Mesodermal cell (in vitro differentiated cells): ENCODE results near the gene FOXP1.

Experiments
- H3K27ac ChIP-seq: 2 replicates; pipeline ENCODE4 v1.7.0; 2013; ENCODE audit warnings: mild to moderate bottlenecking, low read depth, low read length, moderate library complexity; ENCODE audit not compliant: severe bottlenecking
- H3K36me3 ChIP-seq: 2 replicates; pipeline ENCODE4 v1.7.1; 2013; ENCODE audit warnings: mild to moderate bottlenecking, low read length, moderate library complexity; ENCODE audit not compliant: control insufficient read depth, insufficient read depth
- H3K4me1 ChIP-seq: one replicate; pipeline ENCODE4 v1.7.1; 2013; ENCODE audit warnings: mild to moderate bottlenecking, low read length; ENCODE audit not compliant: insufficient read depth, control insufficient read depth, poor library complexity, severe bottlenecking
- H3K4me3 ChIP-seq: 2 replicates; pipeline ENCODE4 v1.7.0; 2013; ENCODE audit warnings: low read length, control low read depth, mild to moderate bottlenecking; ENCODE audit not compliant: insufficient read depth, poor library complexity, severe bottlenecking; ENCODE audit errors: extremely low read depth
- H3K9me3 ChIP-seq: 2 replicates; pipeline ENCODE4 v1.7.1; 2013; ENCODE audit warnings: mild to moderate bottlenecking, low read length, moderate library complexity; ENCODE audit not compliant: control insufficient read depth
- WGBS, 2 experiments: methylation state at CpG; one replicate each; pipeline ENCODE4 v1.1.5; 2013; ENCODE audit warnings: missing lambda C conversion rate in 2 of 2; ENCODE audit not compliant: insufficient coverage in 2 of 2; 5-methylcytosine and 5-hydroxymethylcytosine counted together

The FOXP1 gene

DNA sequence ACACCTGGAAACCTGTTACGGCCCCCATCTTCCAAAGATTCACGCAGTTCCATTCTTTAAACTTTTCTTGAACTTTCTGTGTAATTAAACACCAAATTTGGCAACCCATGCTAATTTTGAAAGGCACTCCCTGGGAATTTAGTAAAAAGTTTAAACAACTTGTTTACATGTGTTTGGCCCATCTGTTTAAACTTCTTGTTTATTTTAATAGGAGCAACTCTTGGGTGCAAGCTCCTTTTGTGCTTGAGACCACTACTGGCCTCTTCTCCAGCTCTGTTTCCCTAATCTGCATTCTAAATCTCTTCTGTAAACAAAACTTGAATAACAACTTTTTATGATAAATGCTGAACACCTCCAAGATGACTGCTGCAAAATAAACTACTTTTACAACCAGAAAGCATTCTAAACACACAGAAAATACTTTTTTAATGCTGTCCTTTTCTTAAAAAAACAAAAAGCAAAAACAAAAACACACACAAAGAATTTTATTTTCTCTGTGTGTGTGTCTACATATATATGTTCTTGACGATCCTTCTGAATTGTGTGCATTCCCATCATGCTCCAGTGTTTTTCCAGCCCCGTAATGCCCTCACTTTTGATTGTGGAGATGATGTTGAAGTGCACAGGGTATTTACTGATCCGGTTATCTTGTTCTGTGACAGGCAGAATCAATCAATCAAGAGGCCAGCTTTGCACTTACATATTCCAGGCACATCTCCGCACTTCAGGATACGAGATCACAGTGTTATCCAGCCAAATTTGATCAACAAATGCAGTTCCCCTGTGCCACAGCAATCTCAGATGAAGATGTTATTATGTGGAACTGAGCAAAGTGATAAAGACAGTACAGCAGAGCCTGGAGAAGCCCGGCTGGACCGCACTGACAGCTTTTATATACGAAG is 416.9 kb downstream of the FOXP1 start:
- Histone ChIP-seq H3K9me3 (no peaks in the 10 kb centered on the region), H3K27ac (no peak overlapping the region), H3K36me3 (no peaks in the 10 kb centered on the region), H3K4me1 (peaks cover 12% of the 10 kb centered on the region), H3K4me3 (no peak overlapping the region)
- WGBS, 2 experiments = 95 to 100% methylated on average over 4 to 8 of the region's 10 CpGs

DNA sequence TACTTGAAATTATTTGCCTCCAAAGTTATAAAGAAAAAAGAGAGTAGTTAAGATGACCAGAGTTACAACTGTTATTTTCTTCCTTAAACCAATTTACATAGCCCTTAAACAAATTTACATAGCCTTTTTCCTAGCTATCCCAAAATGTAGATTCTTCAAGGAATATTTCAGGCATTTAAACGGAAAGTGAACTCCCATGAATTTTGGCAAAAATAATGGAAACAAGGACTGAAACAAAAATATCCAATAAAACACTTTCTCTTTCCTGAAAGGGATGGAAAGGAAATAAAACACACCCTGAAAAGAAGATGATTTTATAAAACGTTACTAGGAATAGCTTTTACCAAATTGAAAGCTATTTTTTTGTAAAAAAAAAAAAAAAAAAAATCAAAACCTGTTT is 418.6 kb downstream of the FOXP1 start:
- whole genome bisulfite sequencing, 2 experiments = no CpG with 5 or more reads among the region's 2 CpGs
- no peaks in the 10 kb centered on the region for H3K36me3 ChIP-seq
- H3K27ac ChIP-seq = no peak overlapping the region
- no peaks in the 10 kb centered on the region for H3K9me3 ChIP-seq
- H3K4me3 ChIP-seq = no peak overlapping the region
- peaks cover 12% of the 10 kb centered on the region for H3K4me1 ChIP-seq

GRCh38 chr3:71163198-71163918 is 420.2 kb downstream of the FOXP1 start:
- 90 to 100% methylated on average over 4 to 6 of the region's 7 CpGs for WGBS, 2 experiments
- H3K9me3 ChIP-seq = no peaks in the 10 kb centered on the region
- H3K36me3 ChIP-seq = no peaks in the 10 kb centered on the region
- peaks cover under 1% of the 10 kb centered on the region for H3K4me1 ChIP-seq
- H3K4me3 ChIP-seq = no peak overlapping the region
- no peak overlapping the region for H3K27ac ChIP-seq

GRCh38 chr3:71162221-71162620 is 421.3 kb downstream of the FOXP1 start:
- Histone ChIP-seq H3K9me3 (no peaks in the 10 kb centered on the region), H3K36me3 (no peaks in the 10 kb centered on the region), H3K4me3 (no peak overlapping the region), H3K27ac (no peak overlapping the region), H3K4me1 (no peaks in the 10 kb centered on the region)
- 100% methylated on average over 1 of the region's 1 CpG for WGBS, 2 experiments

DNA sequence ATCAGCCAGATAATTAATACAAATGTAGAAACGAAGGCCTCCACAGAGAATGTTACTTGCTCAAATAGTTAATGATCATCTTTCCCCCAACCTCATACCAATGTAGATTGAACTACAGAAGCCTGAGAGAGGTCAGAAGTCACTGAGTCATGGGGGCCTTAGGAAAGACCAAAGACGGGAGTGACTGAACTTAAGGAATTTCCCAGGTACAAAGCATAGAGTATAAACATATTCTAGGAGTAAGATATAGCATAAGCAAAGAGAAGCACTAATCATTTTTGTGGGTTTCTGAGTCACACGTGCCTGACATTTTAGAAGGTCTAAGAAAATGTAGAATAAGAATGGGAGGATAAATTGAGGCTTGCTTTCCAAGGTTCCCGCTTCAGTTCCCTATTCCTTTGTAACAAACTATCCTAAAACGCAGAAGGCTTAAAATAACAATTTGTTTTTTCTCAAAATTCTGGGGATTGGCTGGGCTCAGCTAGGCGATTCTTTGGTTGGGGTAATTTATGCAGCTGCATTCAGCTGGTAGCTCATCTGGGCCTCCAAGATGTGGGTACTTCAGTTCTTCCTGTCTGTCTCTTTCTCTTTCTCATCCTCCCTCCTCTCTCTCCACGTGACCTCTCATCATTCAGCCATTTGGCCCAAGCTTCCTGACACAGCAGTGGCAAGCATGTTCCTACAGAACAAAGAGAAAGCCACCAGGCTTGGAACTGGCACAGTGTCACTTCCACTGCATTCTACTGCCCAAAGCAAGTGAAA is 422.6 kb downstream of the FOXP1 start:
- Histone ChIP-seq H3K36me3 (no peaks in the 10 kb centered on the region), H3K9me3 (no peaks in the 10 kb centered on the region), H3K4me3 (no peak overlapping the region), H3K27ac (no peak overlapping the region), H3K4me1 (no peaks in the 10 kb centered on the region)
- WGBS, 2 experiments = 100% methylated on average over 1 to 3 of the region's 7 CpGs

DNA sequence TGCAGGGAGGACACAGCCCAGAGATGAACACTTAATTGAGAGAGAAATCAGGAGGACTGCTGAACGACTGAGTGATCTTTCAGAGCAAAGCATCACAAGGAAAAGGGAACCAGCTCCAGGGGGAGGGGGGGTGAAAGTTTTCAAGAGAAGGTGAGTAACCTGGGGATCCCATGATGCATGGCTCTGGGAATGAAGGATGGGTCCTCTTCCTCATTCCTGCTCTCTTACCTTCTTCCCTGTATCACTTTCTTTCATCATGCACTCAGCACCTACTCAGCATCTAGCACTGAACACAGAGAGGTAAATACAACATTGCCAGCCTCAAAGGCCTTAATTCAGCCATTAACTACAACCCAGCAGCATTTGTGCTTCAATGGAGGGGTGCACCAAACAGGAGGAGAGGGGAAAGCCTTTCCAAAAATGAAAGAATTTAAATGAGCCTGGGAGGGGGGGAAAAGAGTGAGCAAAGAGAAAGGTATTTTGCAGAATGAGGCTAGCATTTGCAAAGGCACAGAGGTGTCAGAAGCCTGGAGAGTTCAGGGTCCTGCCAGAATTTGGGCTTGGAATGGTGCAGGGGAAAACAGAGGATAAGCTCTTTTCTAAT is 427.4 kb downstream of the FOXP1 start:
- no peaks in the 10 kb centered on the region for H3K9me3 ChIP-seq
- H3K4me1 ChIP-seq = no peaks in the 10 kb centered on the region
- 27% methylated on average over 1 of the region's 1 CpG; no CpG with 5 or more reads in 1 of the 2 experiments for WGBS, 2 experiments
- H3K27ac ChIP-seq = no peak overlapping the region
- H3K4me3 ChIP-seq = no peak overlapping the region
- no peaks in the 10 kb centered on the region for H3K36me3 ChIP-seq

- Histone ChIP-seq H3K27ac (no peak overlapping the region), H3K9me3 (no peaks in the 10 kb centered on the region), H3K4me3 (no peak overlapping the region), H3K4me1 (peaks cover 6% of the 10 kb centered on the region), H3K36me3 (no peaks in the 10 kb centered on the region)
Measured at GRCh38 chr3:71154846-71155245, 428.7 kb downstream of the FOXP1 start.

- no peaks in the 10 kb centered on the region for H3K9me3 ChIP-seq
- no peak overlapping the region for H3K4me3 ChIP-seq
- no peaks in the 10 kb centered on the region for H3K36me3 ChIP-seq
- 80% methylated on average over 1 of the region's 2 CpGs; no CpG with 5 or more reads in 1 of the 2 experiments for WGBS, 2 experiments
- no peak overlapping the region for H3K27ac ChIP-seq
- peaks cover 7% of the 10 kb centered on the region for H3K4me1 ChIP-seq
Measured at GRCh38 chr3:71153713-71154112, 429.8 kb downstream of the FOXP1 start.

GRCh38 chr3:71152892-71153265 is 430.6 kb downstream of the FOXP1 start:
- Histone ChIP-seq H3K36me3 (no peaks in the 10 kb centered on the region), H3K27ac (no peak overlapping the region), H3K4me1 (peaks cover 7% of the 10 kb centered on the region), H3K9me3 (no peaks in the 10 kb centered on the region), H3K4me3 (no peak overlapping the region)
- 69 to 93% methylated on average over 3 to 4 of the region's 8 CpGs for WGBS, 2 experiments

- Histone ChIP-seq H3K9me3 (no peaks in the 10 kb centered on the region), H3K27ac (no peak overlapping the region), H3K4me1 (peaks cover 7% of the 10 kb centered on the region), H3K4me3 (no peak overlapping the region), H3K36me3 (no peaks in the 10 kb centered on the region)
- 42 to 57% methylated on average over 2 to 3 of the region's 4 CpGs for WGBS, 2 experiments
Measured at GRCh38 chr3:71152039-71152891, 431.3 kb downstream of the FOXP1 start.
